Adrenal gland (tissue), 12 donors: Measurements from ENCODE around the gene C9. TPM values are rescaled to one million over a fixed set of nuclear protein-coding genes. Genes with fewer than 3 reads are reported as not detected.
A peak's percentile ranks its signal among the peaks of the same experiment; 100 is the strongest.
"Not testable (repeated sequence)": the region's sequence is repeated elsewhere in the genome, so short reads cannot be mapped to it uniquely, and the experiment has no call there.

Experiments used
- DNase-seq, 7 donors: peaks; one replicate each; pipeline ENCODE4 v3.0.0-alpha.2; 2019 to 2020
- H3K27ac ChIP-seq, 5 donors: fragments of 200-600 bp; sonication (generic) in 4 of 5; 1 replicate in 3 of 5; 2 replicates in 2 of 5; pipeline versions ENCODE4 v1.5.1 to v1.8.0; 2016 to 2020; ENCODE audit warnings: mild to moderate bottlenecking in 1 of 5
- H3K27me3 ChIP-seq: fragments of 200-600 bp; 2 replicates; pipeline ENCODE4 v1.8.0; 2021
- H3K36me3 ChIP-seq, 2 donors: fragments of 200-600 bp; replicated peaks in 1 of 2; 1 replicate in 1 of 2; 2 replicates in 1 of 2; pipeline versions ENCODE4 v1.5.1 to v1.8.0; 2018 to 2022
- H3K4me1 ChIP-seq, 2 donors: fragments of 200-600 bp; replicated peaks in 1 of 2; 1 replicate in 1 of 2; 2 replicates in 1 of 2; pipeline versions ENCODE4 v1.5.1 to v1.8.0; 2018 to 2021
- H3K4me3 ChIP-seq, 4 donors: fragments of 200-600 bp; sonication (generic) in 3 of 4; one replicate each; pipeline ENCODE4 v1.5.1; 2016 to 2018
- H3K9me3 ChIP-seq, 3 donors: fragments of 200-600 bp; sonication (generic) in 1 of 3; replicated peaks in 1 of 3; 1 replicate in 2 of 3; 2 replicates in 1 of 3; pipeline versions ENCODE4 v1.5.1 to v1.8.0; 2016 to 2021
- CTCF ChIP-seq, 6 experiments: fragments of 450-650 bp in 4 of 6; fragments of 200-600 bp in 2 of 6; sonication (generic) in 1 of 6; IDR thresholded peaks; 1 replicate in 5 of 6; 2 replicates in 1 of 6; pipeline versions ENCODE4 v1.5.1 to v1.8.0; 2016 to 2021; ENCODE audit warnings: antibody characterized with exemption in 6 of 6, mild to moderate bottlenecking in 2 of 6, moderate library complexity in 1 of 6
- POLR2A ChIP-seq, 2 donors: fragments of 450-650 bp; IDR thresholded peaks; one replicate each; pipeline ENCODE4 v1.6.1; 2017; ENCODE audit warnings: antibody characterized with exemption in 2 of 2, mild to moderate bottlenecking in 2 of 2, moderate library complexity in 1 of 2
- whole genome bisulfite sequencing, 4 donors: extraction: QIAGEN DNeasy Blood & Tissue Kit in 2 of 4; methylation state at CpG; one replicate each; pipeline versions ENCODE4 v1.1.5 to v1.1.7; 2013 to 2017; 5-methylcytosine and 5-hydroxymethylcytosine counted together
- intact Hi-C, 2 donors: fragments of 100-400 bp; cut with DNase I; formaldehyde crosslinking; loops; one replicate each; pipeline versions ENCODE4 v1.14.1 to v1.15.0; 2022 to 2023
- polyA plus RNA-seq, 3 donors: library from polyadenylated mRNA; stranded (reverse); fragments of 200-250 nt in 2 of 3; fragments of 350-450 nt in 1 of 3; fragmentation: Illumina TruSeq in 1 of 3; extraction: RNeasy Lipid Tissue Mini Kit (QIAGEN cat#74804) in 1 of 3; gene quantifications; one replicate each; pipeline ENCODE4 v1.2.3, GENCODE V29; 2013 to 2014
- total RNA-seq, 9 donors: library from RNA; depleted of rRNA in 4 of 9; stranded (reverse); fragments of >200 nt in 4 of 9; fragments of 120-200 nt in 1 of 9; fragmentation: NEBNext Ultra II Directional in 1 of 9; extraction: Animal tissue kit (Norgen Biotek cat#: 25700) in 1 of 9; gene quantifications; one replicate each; pipeline versions ENCODE4 v1.1.0 to v1.2.4, GENCODE V29; 2013 to 2023
- donor health status: healthy with polysubstance abuse.
- donor health status: Bipolar disorder and iron deficiency.
- donor health status: DM: yes; HTN: yes; CAD: no.
- donor health status: DM: no; HTN: no; CAD: no.
- donor health status: DM: no; HTN: no; CAD: no.
- donor health status: DM: yes; HTN: yes; CAD: no.

Gene C9
- total and polyA plus RNA-seq, 12 donors = 0.07 to 0.54 (median 0.40) TPM; not detected in 5

- Histone ChIP-seq H3K4me1 (peaks cover 70 to 98% of the 10 kb centered on the region in 2 donors), H3K27ac (peak overlapping the region; percentile 8 to 84 (median 52)), H3K4me3 (peak overlapping the region in 1 of 4 donors; percentile 17), H3K36me3 (peaks cover 0 to 2% of the 10 kb centered on the region in 2 donors), H3K9me3 (no peaks in the 10 kb centered on the region), H3K27me3 (no peaks in the 10 kb centered on the region)
- intact Hi-C loops = no loop called here
- TF ChIP-seq CTCF (IDR thresholded peaks at IDR 0.05) (no peak), POLR2A (IDR thresholded peaks at IDR 0.05) (no peak)
- WGBS, 4 donors = 0 to 13% (median 4%) methylated on average over 1 of the region's 1 CpG
- no peak for DNase-seq
These were observed 46.8 kb upstream of the C9 start for GRCh38 chr5:39411061-39411460.

GRCh38 chr5:39409033-39409432, 44.7 kb upstream of the C9 start:
- TF ChIP-seq CTCF (IDR thresholded peaks at IDR 0.05) (no peak), POLR2A (IDR thresholded peaks at IDR 0.05) (no peak)
- H3K4me3 ChIP-seq = peak overlapping the region in 1 of 4 donors; percentile 3
- H3K27me3 ChIP-seq = no peaks in the 10 kb centered on the region
- peaks cover 0 to 2% of the 10 kb centered on the region in 2 donors for H3K36me3 ChIP-seq
- peak overlapping the region in 3 of 5 donors; percentile 2 to 80 (median 32) for H3K27ac ChIP-seq
- no peak for DNase-seq
- intact Hi-C loops = no loop called here
- 52 to 77% (median 58%) methylated on average over 1 of the region's 1 CpG for WGBS, 4 donors
- H3K4me1 ChIP-seq = peaks cover 57 to 89% of the 10 kb centered on the region in 2 donors
- H3K9me3 ChIP-seq = no peaks in the 10 kb centered on the region

GRCh38 chr5:39405083-39405843, 41.0 kb upstream of the C9 start:
- peaks cover 0 to 2% of the 10 kb centered on the region in 2 donors for H3K36me3 ChIP-seq
- H3K27me3 ChIP-seq = no peaks in the 10 kb centered on the region
- peaks cover 44 to 78% of the 10 kb centered on the region in 2 donors for H3K4me1 ChIP-seq
- H3K9me3 ChIP-seq = no peaks in the 10 kb centered on the region
- intact Hi-C loops = no loop called here
- H3K4me3 ChIP-seq = no peak overlapping the region
- 42 to 52% (median 44%) methylated on average over 4 to 5 of the region's 5 CpGs for WGBS, 4 donors
- TF ChIP-seq POLR2A (IDR thresholded peaks at IDR 0.05) (no peak), CTCF (IDR thresholded peaks at IDR 0.05) (no peak)
- no peak for DNase-seq
- peak overlapping the region in 3 of 5 donors; percentile 11 to 23 (median 21) for H3K27ac ChIP-seq

- H3K4me3 ChIP-seq, H3K36me3 ChIP-seq, DNase-seq, H3K27me3 ChIP-seq, H3K27ac ChIP-seq, H3K9me3 ChIP-seq, intact Hi-C loops: not testable (repeated sequence)
- peaks cover 45 to 76% of the 10 kb centered on the region in 2 donors for H3K4me1 ChIP-seq
- 75 to 87% (median 86%) methylated on average over 3 of the region's 3 CpGs for WGBS, 4 donors
These were observed 39.5 kb upstream of the C9 start for GRCh38 chr5:39403761-39404160.

- Histone ChIP-seq H3K4me1 (peaks cover 41 to 77% of the 10 kb centered on the region in 2 donors), H3K27ac (peak overlapping the region in 3 of 5 donors; percentile 26 to 65 (median 50))
- intact Hi-C loops, DNase-seq, H3K9me3 ChIP-seq, H3K4me3 ChIP-seq, H3K27me3 ChIP-seq, H3K36me3 ChIP-seq: not testable (repeated sequence)
These were observed 37.8 kb upstream of the C9 start for GRCh38 chr5:39402140-39402539.
